Stimulated activated CD4-positive, alpha-beta T cell treated with anti-CD3 and anti-CD28 coated beads, Interleukin-4, amount 100 ng/mL, for 4 hours (primary cell): ENCODE data around the gene SLCO2A1.
A peak's percentile ranks its signal among the peaks of the same experiment; 100 is the strongest.
"Not testable (repeated sequence)": the region's sequence is repeated elsewhere in the genome, so short reads cannot be mapped to it uniquely, and the experiment has no call there.

Source experiments
- DNase-seq, 2 experiments: peaks; one replicate each; pipeline ENCODE4 v3.0.0-alpha.2; 2020

Gene SLCO2A1

DNA sequence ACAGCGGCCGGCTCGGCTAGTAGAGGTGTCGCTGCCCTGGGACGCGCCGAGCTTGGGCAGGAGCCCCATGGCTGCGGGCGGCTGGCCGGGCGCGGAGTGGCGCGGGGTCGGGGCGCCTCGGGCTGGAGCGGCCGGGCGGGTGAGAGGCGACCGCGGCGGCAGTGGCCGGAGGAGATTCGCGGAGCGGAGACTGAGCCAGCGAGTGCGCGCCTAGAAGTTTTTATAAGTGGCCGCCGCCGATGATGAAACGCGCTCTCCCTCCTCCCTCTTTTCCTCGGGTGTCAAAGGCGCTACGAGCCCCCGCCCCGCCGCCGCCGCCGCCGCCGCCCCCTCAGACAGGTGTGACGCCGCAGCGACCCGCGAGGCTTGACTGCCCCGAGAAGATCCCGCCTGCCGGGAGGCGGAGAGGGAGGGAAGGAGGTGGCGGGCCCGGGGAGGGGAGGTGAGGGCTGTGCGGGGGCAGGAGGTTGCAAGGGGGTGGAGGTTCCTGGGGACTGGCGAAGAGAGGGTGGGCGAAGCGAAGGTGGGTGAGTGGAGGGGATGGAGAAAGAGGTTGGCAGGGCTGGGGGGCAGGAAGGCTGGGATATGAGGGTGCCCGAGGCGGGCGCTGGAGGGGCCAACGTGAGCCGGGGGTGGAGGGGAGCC, at the start of gene SLCO2A1:
Gene SLCO2A1, minus strand, starts transcription at position 192 of the 645 bp plus-strand sequence. Its CDS starts 123 bp downstream, at position 69.
- peak in 1 of 2 experiments; percentile 12 for DNase-seq

DNA sequence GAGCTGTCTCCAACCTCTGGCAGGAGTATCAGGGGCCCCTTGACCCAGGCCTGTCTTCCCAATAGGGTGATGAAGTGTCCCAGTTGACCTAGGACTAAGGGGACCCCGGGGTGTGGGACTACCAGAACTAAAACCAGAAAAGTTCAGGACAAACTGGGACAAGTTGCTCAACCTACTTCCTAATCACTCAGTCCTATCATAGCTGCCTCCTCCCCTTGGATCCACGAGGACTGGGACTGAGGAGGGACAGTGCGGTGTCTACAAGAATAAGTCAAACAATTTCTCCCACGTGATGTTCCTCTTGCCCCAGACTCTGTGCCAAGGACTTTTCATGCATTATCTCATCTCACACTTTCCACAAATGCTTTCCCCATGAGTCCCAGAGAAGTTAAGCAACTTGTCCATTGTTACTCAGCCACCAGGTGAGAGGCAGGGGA, 49.4 kb upstream of the SLCO2A1 start:
- no peak for DNase-seq

DNA sequence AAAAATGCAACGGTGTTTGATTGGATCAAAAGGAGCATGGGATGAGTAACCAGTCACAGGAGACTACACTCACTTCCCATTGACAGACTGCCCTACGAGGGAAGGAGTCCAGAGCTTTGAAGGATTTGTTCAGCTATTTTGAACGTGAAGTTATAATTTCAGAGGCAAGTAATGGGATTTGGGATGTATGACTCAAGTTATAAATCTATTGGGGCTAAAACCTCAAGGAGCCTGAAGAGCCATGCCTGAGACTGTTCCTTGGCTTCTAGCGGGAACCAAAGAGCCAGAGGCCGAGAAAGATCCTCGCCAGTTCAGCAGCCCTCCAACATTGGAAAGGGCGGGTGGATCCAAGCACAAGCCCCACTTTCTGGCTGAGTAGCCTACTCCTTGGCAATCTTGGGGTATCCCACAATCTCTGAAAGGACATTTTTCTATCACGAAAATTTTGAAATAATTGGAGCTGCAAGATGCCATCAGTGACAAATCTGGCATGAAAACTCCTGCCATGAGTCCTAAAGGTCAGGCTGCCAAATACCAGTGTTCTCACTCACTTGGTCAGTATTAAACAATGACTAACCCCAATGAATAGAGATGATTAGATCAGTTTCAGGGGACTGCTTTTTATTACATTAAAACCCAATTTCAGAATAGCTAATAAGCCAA, 48.6 kb upstream of the SLCO2A1 start:
- DNase-seq, result no peak

DNA sequence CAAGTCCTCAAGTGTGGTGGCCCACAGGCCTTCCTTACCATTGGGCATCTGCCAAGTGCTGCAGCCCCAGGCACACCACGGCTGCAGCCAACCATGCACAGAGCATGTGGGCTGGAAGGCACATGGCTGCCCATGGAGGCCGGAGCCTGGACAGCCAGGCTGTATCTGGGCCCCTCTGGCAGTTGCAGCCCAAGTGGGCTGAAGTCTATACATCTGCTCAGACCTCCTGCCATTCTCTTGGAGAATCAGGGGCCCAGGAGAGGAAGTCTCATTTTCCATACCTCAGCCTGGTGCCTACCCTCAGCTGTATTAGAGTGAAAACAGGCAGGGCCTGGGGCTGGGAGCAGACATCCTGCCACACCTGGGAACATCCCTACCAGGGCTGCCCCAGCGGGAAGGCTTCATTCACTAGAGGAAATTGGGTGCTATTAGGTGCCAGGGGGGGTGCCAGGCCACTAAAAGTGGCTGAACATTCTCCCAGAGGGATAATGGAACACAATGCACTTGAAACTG, 48.0 kb upstream of the SLCO2A1 start:
- DNase-seq, result no peak

DNA sequence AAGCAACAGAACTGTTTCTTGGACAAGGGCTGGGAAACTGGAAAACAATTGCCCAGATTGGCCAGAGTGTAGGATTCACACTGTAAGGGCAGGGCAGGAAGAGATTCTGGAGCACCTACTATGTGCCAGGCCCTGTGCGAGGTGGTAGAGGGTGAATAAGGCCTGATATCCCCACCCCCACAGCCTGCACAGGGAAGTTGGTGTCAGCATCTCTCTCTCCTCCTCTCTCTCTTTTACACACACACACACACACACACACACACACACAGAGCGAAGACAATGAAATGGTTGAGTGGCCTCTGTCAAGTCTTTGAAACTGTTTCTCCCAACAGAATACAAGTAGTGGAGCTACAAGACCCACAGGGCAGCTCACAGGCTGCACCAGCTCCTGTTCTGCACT, 47.1 kb upstream of the SLCO2A1 start:
- DNase-seq, result no peak

DNA sequence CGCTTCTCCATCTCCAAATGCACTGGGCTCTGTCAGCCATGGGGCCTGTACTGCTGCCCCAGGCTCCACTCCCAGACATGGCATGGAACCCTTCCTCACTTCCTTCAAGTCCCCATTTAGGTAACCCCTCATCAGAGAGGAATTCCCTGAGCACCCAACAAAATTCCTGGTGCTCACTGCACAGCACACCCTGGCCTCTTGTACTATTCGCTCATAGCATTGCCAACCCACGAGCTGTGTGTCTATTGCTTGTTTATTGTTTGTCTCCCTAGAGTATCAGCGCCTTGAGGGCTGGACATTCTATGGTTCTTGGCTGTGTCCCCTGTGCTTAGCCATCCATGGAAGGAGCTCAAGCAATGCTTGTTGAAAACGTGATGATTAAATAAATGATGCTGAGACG, 46.1 kb upstream of the SLCO2A1 start:
- no peak for DNase-seq

DNA sequence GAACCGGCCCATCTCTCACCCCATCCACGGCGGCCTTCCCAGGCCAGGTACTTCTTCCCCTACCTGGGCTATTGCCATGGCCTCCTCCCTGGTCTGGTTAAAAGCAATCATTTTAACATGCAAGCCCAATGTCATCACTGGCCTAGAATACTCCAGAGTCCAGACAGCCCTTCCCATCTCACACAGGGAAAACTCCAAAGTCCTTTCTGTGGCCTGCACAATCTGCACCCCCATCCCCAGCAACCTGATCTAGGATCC, 45.8 kb upstream of the SLCO2A1 start:
- no peak for DNase-seq

DNA sequence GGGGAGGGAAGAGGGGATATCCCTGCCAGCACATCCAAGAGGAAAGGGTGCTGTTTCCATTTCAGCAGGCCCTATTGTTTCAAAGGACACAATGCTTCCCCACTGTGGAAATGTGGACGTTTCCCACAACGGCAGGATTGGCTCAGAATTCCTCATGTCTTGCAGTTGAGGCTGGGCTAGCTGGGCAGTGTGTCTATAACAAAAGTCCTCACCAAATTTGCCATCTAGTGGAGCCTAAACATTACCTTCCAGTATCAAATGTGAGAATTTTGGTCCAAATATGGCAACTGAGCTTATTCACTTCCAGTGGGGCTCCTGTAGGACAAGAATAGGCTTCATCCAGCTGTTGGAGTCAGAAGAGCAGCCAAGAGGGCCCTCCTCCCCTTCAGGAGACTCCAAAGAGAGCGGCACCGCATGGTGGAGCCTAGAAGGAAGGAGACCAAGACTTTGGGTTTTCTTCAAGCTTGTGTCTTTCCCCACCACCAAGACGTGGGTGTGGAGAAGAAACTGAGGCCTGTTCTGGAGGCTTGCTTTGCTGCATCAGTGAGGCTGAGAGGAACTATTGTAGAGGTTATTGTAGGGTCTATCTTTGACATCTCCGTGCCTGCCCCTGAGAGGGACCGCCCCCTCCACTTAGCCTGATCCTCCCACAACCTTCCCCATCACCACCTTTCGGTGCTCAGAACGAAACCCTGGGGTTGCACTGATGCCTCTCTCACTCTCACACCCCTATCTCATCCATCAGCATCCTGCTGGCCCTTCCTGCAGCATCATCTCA, 45.3 kb upstream of the SLCO2A1 start:
- DNase-seq, result no peak

DNA sequence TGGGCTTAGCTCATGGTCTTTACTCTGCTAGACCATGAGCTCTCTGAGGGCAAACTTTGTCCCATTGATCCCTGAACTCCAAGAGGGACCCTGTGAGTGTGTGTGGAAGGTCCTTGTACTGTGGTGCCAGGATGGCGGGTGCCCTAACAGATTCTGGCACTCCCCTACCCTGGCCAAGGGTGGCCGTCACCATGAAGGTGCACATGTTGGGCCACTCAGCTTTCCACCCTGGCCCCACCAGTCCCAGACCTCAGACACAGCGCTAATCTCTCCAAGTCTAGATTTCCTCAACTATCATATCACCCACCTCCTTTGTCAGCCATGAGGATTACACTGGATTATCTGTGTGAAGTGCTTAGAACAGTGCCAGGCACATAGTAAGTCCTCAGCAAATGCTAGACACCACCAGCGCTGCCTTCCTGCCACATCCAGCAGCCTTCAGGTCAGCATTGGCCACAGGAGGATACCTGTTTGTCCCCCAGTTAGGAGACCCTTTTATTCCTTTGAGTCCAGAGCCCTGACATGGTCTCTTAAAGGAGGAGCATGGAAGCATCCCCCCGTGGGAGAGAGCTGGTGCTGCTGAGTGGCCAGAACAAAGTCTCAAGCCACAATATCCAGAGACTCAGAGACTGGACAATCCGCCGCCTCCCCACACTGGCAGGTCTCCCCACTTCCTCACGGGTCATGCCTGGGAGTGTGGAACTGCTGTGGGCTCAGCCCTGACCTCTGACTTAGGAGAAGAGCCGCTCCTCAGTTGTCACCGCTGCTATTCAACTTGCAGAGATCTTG, 44.5 kb upstream of the SLCO2A1 start:
- no peak for DNase-seq

DNA sequence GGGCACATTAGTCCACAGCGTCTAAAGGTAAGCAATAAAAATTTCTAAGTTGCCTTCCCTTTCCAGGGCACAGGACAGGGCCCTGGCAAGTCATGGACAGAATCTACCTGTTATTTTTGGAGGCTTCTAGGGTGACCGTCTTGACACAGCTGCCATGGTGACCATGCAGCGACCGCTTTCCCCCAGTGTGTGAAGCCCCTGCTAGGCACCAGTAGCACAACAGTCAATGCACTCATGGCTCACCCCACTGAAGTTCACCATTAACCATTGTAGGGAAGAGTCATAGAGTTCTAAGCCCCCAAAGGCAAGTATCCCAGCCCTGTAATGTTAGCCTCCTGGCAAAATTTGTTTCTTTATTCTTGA, 43.8 kb upstream of the SLCO2A1 start:
- no peak for DNase-seq

DNA sequence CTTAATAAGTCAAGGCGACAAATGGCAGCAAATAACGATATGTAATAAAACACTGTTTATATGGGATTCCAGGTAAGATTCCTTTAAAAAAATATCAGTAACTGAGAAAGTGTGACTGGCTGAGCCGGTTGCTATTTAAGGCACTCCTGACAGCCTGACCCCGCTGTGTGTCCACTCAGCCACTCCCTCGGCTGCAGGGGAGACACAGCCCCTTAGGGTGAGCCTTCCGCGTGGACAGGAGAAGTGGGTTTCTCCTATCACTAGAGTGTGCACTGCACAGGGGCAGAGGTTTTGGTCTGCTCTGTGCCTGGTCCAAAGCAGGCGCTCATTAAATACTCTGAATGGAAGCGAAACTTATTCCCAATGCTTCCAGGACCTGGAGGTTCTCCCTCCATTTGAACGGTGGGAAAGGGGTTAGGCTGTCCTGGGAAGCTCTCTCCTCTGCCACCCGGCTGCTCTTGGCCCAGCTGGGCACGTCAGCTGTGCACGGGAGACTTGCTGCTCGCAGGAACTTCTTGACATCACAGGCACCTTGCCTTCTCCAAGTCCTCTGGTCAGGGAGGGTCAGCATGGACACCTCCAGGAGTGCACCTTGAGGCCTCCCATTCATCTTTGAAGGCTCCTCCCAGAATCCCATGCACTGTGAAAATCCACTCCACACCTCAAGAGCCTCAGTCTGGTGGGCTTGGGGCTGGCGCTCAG, 43.3 kb upstream of the SLCO2A1 start:
- DNase-seq, result no peak

DNA sequence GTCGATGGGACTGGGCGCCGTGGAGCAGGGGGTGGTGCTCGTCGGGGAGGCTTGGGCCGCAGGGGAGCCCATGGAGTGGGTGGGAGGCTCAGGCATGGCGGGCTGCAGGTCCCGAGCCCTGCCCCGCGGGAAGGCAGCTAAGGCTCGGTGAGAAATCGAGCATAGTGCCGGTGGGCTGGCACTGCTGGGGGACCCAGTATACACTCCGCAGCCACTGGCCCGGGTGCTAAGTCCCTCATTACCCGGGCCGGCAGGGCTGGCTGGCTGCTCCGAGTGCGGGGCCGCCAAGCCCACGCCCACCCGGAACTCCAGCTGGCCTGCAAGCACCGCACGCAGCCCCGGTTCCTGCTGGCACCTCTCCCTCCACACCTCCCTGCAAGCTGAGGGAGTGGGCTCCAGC, 40.6 kb upstream of the SLCO2A1 start:
- DNase-seq, result not testable (repeated sequence)

DNA sequence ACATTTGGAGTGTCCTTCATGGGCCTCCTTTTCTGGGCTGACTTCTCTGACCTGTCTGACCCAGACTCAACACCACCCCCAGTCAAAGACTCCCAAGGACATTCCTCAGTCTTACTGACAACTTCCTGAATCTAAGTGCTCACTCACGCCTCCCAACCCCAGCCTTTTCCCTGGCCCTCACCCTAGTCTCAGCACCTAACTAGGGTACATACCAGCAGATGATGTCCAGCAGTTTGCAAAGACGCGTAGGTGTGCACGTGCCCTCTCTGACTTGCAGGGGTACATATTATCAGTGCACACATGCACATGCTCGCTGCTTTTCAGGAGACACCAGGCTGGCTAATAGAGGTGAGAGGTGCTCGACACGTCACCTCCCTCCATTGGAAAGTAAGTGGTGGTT, 38.7 kb upstream of the SLCO2A1 start:
- no peak for DNase-seq

DNA sequence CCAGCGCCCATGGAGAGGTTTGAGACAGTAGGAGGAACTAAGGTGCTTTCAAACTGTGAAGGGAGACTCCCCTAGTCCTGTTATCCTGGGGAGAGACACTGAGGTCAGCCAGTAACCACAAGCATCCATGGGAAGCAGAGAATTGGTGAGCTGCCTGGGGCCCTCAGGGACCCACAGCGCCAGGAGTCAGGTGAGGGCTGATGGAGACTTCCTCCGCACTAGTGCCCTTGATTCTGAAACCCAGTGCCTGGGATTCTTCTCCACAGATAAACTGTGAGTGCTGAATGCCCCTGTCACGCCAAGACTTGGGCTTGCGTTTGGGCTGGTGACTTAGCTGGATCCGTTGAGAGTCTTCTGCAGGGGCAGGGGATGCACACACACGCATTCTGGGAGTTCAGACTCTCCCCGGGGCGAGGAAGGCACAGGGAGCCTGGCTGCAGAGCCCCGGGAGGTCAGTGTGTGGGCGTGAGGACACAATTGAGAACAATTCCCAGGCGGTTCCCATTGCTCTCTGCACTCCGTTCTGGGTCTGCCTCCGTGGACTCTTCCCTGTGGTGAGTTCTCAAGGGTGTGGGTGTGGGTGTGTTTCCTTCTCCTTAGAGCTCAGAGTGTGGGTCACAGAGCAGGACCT, 37.9 kb upstream of the SLCO2A1 start:
- no peak for DNase-seq

DNA sequence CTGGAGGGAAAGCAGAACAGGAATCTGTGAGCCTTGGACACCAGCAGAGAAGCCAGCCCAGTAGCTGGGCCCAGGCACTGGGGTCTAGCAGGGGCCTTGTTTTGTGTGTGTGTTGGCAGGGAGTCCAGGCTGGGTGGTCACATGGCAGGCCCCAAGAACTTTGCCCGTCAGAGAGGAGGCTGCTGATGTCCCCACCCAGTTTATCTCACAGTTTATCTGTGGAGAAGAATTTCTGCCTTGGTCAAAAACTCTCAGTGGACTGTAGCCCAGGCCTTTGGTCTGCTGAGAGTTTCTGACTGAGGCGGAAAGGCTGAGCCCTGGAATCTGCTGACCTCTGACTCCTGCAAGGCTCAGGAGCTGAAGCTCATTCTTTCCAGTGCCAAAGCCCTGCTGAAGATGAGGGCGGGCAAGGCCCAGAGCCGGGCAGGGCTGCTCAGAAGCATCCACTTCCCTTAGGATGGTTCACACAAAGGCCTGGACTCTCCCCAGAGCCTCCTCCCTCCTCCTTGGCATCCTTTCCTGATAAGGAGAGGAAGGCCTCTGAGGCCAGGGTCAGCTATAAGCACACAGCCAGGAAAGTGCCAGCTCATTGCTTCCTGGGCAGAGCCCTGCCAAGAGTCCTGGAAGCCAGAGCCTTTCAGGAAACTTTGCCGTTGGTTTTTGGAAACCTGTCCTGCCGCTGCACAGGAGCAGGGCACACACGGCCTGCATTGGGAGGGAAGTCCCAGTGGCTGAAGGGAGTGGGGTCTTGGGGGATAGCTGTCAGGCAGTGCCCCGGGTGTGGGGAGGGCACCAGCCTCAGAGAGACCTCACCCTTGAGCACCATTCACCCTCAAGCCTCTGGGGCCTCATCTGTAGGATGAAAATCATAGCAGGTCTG, 37.2 kb upstream of the SLCO2A1 start:
- DNase-seq, result no peak

DNA sequence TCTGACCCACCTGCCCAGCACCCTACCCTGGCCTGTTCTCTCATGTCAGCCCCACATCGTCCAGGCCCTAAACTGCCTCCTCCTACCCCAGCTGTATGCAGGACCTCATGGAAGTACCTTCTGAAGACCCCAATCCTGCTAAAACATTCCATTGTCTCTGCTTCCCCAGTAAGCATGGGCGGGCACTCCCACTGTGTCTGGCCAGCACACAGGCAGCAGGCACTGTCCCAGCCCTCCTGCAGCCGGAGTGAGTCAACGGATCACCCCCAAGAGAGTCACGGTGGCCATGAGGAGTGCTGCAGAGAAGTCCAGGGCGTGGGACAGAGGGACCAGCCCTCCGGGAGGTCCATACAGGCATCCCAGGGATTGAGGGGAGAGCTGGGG, 36.4 kb upstream of the SLCO2A1 start:
- DNase-seq, result no peak

DNA sequence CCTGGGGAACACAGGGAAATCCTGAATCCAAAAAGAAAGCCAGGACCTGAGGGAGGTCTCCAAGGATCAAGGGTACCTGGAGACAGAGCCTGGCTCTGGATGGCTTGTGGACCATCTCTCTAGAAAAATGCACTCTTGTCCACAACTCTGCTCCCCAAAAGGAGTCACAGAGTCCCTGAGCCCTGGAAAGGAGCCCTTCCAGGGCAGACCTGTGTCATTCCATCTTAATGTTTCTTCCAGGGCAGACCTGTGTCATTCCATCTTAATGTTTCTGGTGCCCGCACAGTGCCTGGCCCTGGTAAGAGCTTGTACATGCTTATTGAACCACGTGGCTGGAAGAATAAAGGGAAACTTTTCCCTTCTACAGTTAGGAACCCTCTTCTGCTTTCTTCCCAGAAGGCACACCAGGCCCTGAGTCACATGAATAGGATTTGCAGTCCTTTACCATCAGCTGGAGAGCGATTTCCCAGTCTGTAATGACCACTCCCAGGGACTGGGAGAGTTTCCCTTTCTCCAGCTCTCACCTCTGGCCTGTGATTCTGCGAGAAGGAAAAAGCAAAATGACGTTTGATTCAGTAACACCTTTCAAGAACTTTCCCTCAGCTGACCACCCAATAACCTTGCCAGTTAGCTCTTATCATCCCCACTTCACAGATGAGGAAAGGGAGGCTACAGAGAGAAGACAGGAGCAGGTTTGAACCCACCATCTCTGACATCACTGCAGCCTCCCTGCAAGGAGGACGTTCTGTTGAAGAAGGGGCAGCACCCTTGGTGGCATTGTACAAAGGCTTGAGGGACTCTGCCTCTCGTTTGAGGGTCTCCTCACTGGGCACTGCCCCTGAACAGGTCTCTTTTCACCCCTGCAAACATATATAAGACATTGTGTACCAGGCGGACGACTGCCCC, 35.8 kb upstream of the SLCO2A1 start:
- DNase-seq, result no peak

DNA sequence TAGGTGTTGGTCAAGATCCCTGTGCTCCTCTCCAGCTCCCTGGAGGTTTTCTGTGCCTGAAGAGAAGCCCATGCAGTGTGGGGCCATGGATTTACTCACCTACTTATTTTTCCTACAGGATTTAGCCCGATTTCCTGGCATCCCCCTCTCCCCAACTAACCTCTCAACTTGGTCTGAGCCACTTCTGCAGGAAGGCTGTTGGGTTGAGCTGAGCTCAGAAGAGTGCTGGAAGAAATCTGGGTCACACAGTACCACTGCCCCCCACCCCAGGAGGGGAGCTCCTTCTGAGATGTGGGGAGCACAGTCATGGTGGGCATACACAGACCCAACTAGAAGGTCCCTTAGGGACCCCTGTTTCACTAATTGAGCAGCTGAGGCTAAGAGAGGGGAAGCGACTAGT, 34.4 kb upstream of the SLCO2A1 start:
- no peak for DNase-seq

DNA sequence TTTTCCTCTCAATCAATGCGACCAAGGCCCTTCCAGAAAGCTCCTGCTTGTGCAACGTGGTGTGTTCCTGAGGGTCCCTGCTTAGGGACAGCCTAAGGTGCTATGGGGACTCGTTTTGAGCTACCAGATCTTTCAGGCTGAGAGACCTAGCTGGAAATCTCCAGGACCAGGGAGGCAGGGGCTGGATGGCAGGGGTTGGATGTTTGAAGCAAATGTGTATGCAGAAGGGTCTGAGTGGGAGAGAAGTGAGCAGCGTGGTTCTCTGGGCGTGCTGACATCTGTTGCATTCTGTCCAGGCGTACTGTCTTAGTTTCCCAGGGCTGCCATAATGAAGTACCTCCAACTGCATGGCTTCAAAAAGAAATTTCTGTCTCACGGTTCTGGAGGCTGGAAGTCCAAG, 31.7 kb upstream of the SLCO2A1 start:
- DNase-seq, result no peak
